ENCODE results near the gene SMG9. TPM values are rescaled to one million over a fixed set of nuclear protein-coding genes. Genes with fewer than 3 reads are reported as not detected.

The SMG9 gene
- total RNA-seq, 1 experiment from 2014 or later, result 49.9 TPM

- CTCF ChIA-PET, result interaction anchor here (0.6 to 1.8 kb wide), 3 partner anchors 11 to 21 kb away, joined by 7 to 10 read pairs (median 8); no protein-coding TSS in a partner anchor
- Histone ChIP-seq H3K27me3 (ENCODE audit: control insufficient read depth, insufficient read depth, low read length) (no peaks in the 10 kb centered on the region), H3K4me1 (ENCODE audit: control insufficient read depth, insufficient read depth, low read length) (peaks cover 19% of the 10 kb centered on the region), H3K9me3 (ENCODE audit: control insufficient read depth, insufficient read depth, low read depth, low read length) (no peaks in the 10 kb centered on the region), H3K27ac (ENCODE audit: low read length) (no peak overlapping the region; the same call in 1 of the 2 replicates), H3K36me3 (ENCODE audit: control insufficient read depth, insufficient read depth, low read length) (0 out of 2 replicates have a peak, but pooled peaks cover 3% of the 10 kb centered on the region), H3K4me3 (ENCODE audit: low read depth in 2 of 2, low read length in 2 of 2) (no peak overlapping the region)
- no peak for DNase-seq (ENCODE audit: low read depth, low spot score)
- POLR2A ChIA-PET, result no interaction called here
- in situ Hi-C loops (cut with HindIII; ENCODE audit: low pct_unique_long_range_greater_than_20kb, low sequenced_read_pairs) (no loop called here), intact Hi-C loops (cut with micrococcal nuclease; ENCODE audit: unreplicated experiment) (no loop called here)
- TF ChIP-seq TCF7L2 (IDR thresholded peaks at IDR 0.05; ENCODE audit: low read depth, low read length) (no peak), REST (IDR thresholded peaks at IDR 0.05; ENCODE audit: insufficient read depth in 1 of 2, low read depth in 2 of 2, low read length in 1 of 2) (no peak), SIN3A (IDR thresholded peaks at IDR 0.05; ENCODE audit: borderline replicate concordance, insufficient read depth, low read depth, low read length) (no peak), POLR2AphosphoS5 (IDR thresholded peaks at IDR 0.05; ENCODE audit: low read depth, low read length) (no peak)
- TF ChIP-seq, protein P1, sequence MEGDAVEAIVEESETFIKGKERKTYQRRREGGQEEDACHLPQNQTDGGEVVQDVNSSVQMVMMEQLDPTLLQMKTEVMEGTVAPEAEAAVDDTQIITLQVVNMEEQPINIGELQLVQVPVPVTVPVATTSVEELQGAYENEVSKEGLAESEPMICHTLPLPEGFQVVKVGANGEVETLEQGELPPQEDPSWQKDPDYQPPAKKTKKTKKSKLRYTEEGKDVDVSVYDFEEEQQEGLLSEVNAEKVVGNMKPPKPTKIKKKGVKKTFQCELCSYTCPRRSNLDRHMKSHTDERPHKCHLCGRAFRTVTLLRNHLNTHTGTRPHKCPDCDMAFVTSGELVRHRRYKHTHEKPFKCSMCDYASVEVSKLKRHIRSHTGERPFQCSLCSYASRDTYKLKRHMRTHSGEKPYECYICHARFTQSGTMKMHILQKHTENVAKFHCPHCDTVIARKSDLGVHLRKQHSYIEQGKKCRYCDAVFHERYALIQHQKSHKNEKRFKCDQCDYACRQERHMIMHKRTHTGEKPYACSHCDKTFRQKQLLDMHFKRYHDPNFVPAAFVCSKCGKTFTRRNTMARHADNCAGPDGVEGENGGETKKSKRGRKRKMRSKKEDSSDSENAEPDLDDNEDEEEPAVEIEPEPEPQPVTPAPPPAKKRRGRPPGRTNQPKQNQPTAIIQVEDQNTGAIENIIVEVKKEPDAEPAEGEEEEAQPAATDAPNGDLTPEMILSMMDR (IDR thresholded peaks at IDR 0.05), result no peak
- BruUV-seq (replicated peaks), result no TSS peak
- ATAC-seq, result no peak
These were observed 12.6 kb upstream of the SMG9 start for GRCh38 chr19:43767316-43767715.

GRCh38 chr19:43766755-43767043 is 11.9 kb upstream of the SMG9 start:
- TSS peak; percentile 73 for BruUV-seq (replicated peaks)
- in situ Hi-C loops (cut with HindIII; ENCODE audit: low pct_unique_long_range_greater_than_20kb, low sequenced_read_pairs) (no loop called here), intact Hi-C loops (cut with micrococcal nuclease; ENCODE audit: unreplicated experiment) (no loop called here)
- Histone ChIP-seq H3K9me3 (ENCODE audit: control insufficient read depth, insufficient read depth, low read depth, low read length) (no peaks in the 10 kb centered on the region), H3K4me3 (ENCODE audit: low read depth in 2 of 2, low read length in 2 of 2) (no peak overlapping the region), H3K27ac (ENCODE audit: low read length) (peak overlapping the region; percentile 51; the same call in 1 of the 2 replicates), H3K36me3 (ENCODE audit: control insufficient read depth, insufficient read depth, low read length) (0 out of 2 replicates have a peak, but pooled peaks cover 3% of the 10 kb centered on the region), H3K27me3 (ENCODE audit: control insufficient read depth, insufficient read depth, low read length) (no peaks in the 10 kb centered on the region), H3K4me1 (ENCODE audit: control insufficient read depth, insufficient read depth, low read length) (peaks cover 19% of the 10 kb centered on the region)
- TF ChIP-seq, protein P1 (IDR thresholded peaks at IDR 0.05), result peak; percentile 67; the same call in 1 of the 2 replicates
- TF ChIP-seq REST (IDR thresholded peaks at IDR 0.05; ENCODE audit: insufficient read depth in 1 of 2, low read depth in 2 of 2, low read length in 1 of 2) (no peak), POLR2AphosphoS5 (IDR thresholded peaks at IDR 0.05; ENCODE audit: low read depth, low read length) (no peak), TCF7L2 (IDR thresholded peaks at IDR 0.05; ENCODE audit: low read depth, low read length) (no peak)
- POLR2A ChIA-PET, result no interaction called here
- CTCF ChIA-PET, result interaction anchor here (1.0 to 1.8 kb wide), 6 partner anchors 9 to 98 kb away, joined by 3 to 10 read pairs (median 5); partner anchors contain the start of gene KCNN4
- no peak for ATAC-seq
- DNase-seq (ENCODE audit: low read depth, low spot score), result no peak
